Measurements from ENCODE around the gene TPGS1. TPM values are rescaled to one million over a fixed set of nuclear protein-coding genes. Genes with fewer than 3 reads are reported as not detected.

TPGS1 gene
- total and polyA plus RNA-seq, 2 of the 8 experiments (the other 6 are each of a cell fraction or from before 2014, with no cell fraction given): 9.1 to 10.6 TPM

DNA sequence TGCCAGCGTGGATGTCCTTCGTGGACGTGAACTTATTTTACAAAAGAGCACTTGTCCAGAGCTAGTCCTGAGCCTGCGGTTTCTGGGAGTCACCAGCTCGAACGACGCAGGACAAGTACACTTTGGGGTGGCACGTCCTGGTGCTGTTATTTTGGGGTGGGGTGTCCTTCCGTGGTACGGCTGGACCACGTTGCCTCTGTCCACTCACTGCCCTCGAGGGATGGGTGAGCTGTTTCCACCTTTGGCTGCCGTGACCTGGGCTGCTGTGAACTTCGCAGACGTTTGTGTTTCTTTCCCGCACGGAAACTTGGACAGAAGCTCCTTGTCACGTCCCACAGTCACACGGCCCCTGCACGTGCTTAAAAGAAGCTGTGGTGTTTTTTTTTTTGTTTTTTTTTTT is 47.5 kb downstream of the TPGS1 start (continued):
- TF ChIP-seq RAD21 (IDR thresholded peaks at IDR 0.05 in 1 of 2, conservative IDR thresholded peaks at IDR 0.05 in 1 of 2; ENCODE audit: low read depth in 2 of 2, low read length in 2 of 2) (no peak), EP300 (IDR thresholded peaks at IDR 0.05; ENCODE audit: borderline replicate concordance in 1 of 2, low read depth in 2 of 2, low read length in 2 of 2) (no peak), JUND (IDR thresholded peaks at IDR 0.05; ENCODE audit: low read length) (no peak), KDM4A (IDR thresholded peaks at IDR 0.05; ENCODE audit: low read depth, low read length, severe bottlenecking) (no peak), POU5F1 (IDR thresholded peaks at IDR 0.05; ENCODE audit: low read depth, low read length) (no peak)
- TF ChIP-seq, protein P1, sequence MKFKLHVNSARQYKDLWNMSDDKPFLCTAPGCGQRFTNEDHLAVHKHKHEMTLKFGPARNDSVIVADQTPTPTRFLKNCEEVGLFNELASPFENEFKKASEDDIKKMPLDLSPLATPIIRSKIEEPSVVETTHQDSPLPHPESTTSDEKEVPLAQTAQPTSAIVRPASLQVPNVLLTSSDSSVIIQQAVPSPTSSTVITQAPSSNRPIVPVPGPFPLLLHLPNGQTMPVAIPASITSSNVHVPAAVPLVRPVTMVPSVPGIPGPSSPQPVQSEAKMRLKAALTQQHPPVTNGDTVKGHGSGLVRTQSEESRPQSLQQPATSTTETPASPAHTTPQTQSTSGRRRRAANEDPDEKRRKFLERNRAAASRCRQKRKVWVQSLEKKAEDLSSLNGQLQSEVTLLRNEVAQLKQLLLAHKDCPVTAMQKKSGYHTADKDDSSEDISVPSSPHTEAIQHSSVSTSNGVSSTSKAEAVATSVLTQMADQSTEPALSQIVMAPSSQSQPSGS (IDR thresholded peaks at IDR 0.05; ENCODE audit: low read length): no peak
